WTC11 (cell line): Measurements from ENCODE around the gene PRKX. TPM values are rescaled to one million over a fixed set of nuclear protein-coding genes. Genes with fewer than 3 reads are reported as not detected.
"Not testable (repeated sequence)": the region's sequence is repeated elsewhere in the genome, so short reads cannot be mapped to it uniquely, and the experiment has no call there.

Experiments used
- ATAC-seq: fragments of 200-7000 bp; cut with Tn5 transposase; 2 replicates; pipeline ENCODE4 v1.10.0; 2021; ENCODE audit warnings: mild to moderate bottlenecking, moderate library complexity
- CTCF ChIA-PET: fragments of 300-600 bp; sonication (Branson Sonifier 250); formaldehyde crosslinking; loops from one replicate; lab custom pipeline; 2021; ENCODE audit warnings: antibody characterized with exemption; lab: Charles Lee
- POLR2A ChIA-PET: fragments of 350-600 bp; sonication (Branson Sonifier 250); formaldehyde crosslinking; loops from one replicate; lab custom pipeline; 2021; ENCODE audit warnings: antibody characterized with exemption; lab: Charles Lee
- DNase-seq: peaks from one replicate; pipeline ENCODE4 v3.0.0; 2021; ENCODE audit warnings: low spot score
- H3K27ac Mint-ChIP-seq: 2 replicates; pipeline ENCODE4 v1.8.0; 2021; ENCODE audit warnings: mixed read lengths
- H3K27me3 Mint-ChIP-seq: 2 replicates; pipeline ENCODE4 v1.8.0; 2021; ENCODE audit warnings: low read depth, mild to moderate bottlenecking, moderate library complexity, mixed read lengths
- H3K36me3 Mint-ChIP-seq: 2 replicates; pipeline ENCODE4 v1.8.0; 2021; ENCODE audit warnings: mixed read lengths
- H3K4me1 Mint-ChIP-seq: 2 replicates; pipeline ENCODE4 v1.8.0; 2022; ENCODE audit warnings: mixed read lengths
- H3K4me3 Mint-ChIP-seq: 2 replicates; pipeline ENCODE4 v1.8.0; 2021; ENCODE audit warnings: mild to moderate bottlenecking, moderate library complexity, mixed read lengths
- H3K9me3 Mint-ChIP-seq: 2 replicates; pipeline ENCODE4 v1.8.0; 2021; ENCODE audit warnings: mixed read lengths
- AR ChIP-seq: fragments of 250-450 bp; sonication (Bioruptor Pico); IDR thresholded peaks from 2 replicates; pipeline ENCODE4 v1.9.0; 2021; ENCODE audit warnings: mild to moderate bottlenecking
- ATF2 ChIP-seq: sonication (generic); formaldehyde crosslinking; IDR thresholded peaks from 2 replicates; pipeline ENCODE4 v1.8.1; 2022; ENCODE audit warnings: low read depth, missing genetic modification reagents, borderline replicate concordance
- ELF4 ChIP-seq: sonication (generic); formaldehyde crosslinking; IDR thresholded peaks from 2 replicates; pipeline ENCODE4 v1.8.1; 2022; ENCODE audit warnings: low read depth, mild to moderate bottlenecking, moderate library complexity, missing genetic modification reagents
- EMX1 ChIP-seq: fragments of 250-450 bp; sonication (Bioruptor Pico); IDR thresholded peaks from 2 replicates; pipeline ENCODE4 v1.8.0; 2021; ENCODE audit warnings: mild to moderate bottlenecking
- GABPB1 ChIP-seq: sonication (generic); formaldehyde crosslinking; IDR thresholded peaks from 2 replicates; pipeline ENCODE4 v1.8.1; 2023; ENCODE audit warnings: mild to moderate bottlenecking, missing genetic modification reagents
- HMGXB4 ChIP-seq: sonication (generic); formaldehyde crosslinking; IDR thresholded peaks from 2 replicates; pipeline ENCODE4 v1.8.1; 2023; ENCODE audit warnings: mild to moderate bottlenecking, moderate library complexity, missing genetic modification reagents
- JAZF1 ChIP-seq: fragments of 250-450 bp; sonication (Bioruptor Pico); IDR thresholded peaks from 2 replicates; pipeline ENCODE4 v1.9.0; 2021; ENCODE audit warnings: moderate library complexity, mild to moderate bottlenecking, inconsistent platforms
- MAX ChIP-seq: sonication (generic); formaldehyde crosslinking; IDR thresholded peaks from 2 replicates; pipeline ENCODE4 v1.8.0; 2022; ENCODE audit warnings: mild to moderate bottlenecking, missing genetic modification reagents
- NR1H2 ChIP-seq: sonication (generic); formaldehyde crosslinking; IDR thresholded peaks from 2 replicates; pipeline ENCODE4 v1.9.0; 2021; ENCODE audit warnings: mild to moderate bottlenecking, moderate library complexity, missing genetic modification reagents
- NR2C2 ChIP-seq: sonication (generic); formaldehyde crosslinking; IDR thresholded peaks from 2 replicates; pipeline ENCODE4 v1.8.0; 2022; ENCODE audit warnings: mild to moderate bottlenecking, missing genetic modification reagents
- NR3C1 ChIP-seq: sonication (generic); formaldehyde crosslinking; conservative IDR thresholded peaks from 2 replicates; pipeline ENCODE4 v1.8.1; 2023; ENCODE audit warnings: low read depth, mild to moderate bottlenecking, missing genetic modification reagents
- SMAD3 ChIP-seq: sonication (generic); formaldehyde crosslinking; IDR thresholded peaks from 2 replicates; pipeline ENCODE4 v1.8.0; 2022; ENCODE audit warnings: missing genetic modification reagents, mild to moderate bottlenecking, borderline replicate concordance
- TCF7 ChIP-seq: sonication (generic); formaldehyde crosslinking; IDR thresholded peaks from 2 replicates; pipeline ENCODE4 v1.8.0; 2022; ENCODE audit warnings: mild to moderate bottlenecking, low read depth, missing genetic modification reagents, moderate library complexity
- TP53 ChIP-seq: sonication (generic); formaldehyde crosslinking; IDR thresholded peaks from 2 replicates; pipeline ENCODE4 v1.8.1; 2023; ENCODE audit warnings: mild to moderate bottlenecking, missing genetic modification reagents
- USF2 ChIP-seq: sonication (generic); formaldehyde crosslinking; IDR thresholded peaks from 2 replicates; pipeline ENCODE4 v1.8.1; 2023; ENCODE audit warnings: mild to moderate bottlenecking, missing genetic modification reagents, moderate library complexity
- ZNF219 ChIP-seq: sonication (generic); formaldehyde crosslinking; IDR thresholded peaks from 2 replicates; pipeline ENCODE4 v1.8.0; 2023; ENCODE audit warnings: missing genetic modification reagents, mild to moderate bottlenecking, borderline replicate concordance
- ZNF396 ChIP-seq: fragments of 250-450 bp; sonication (Bioruptor Pico); IDR thresholded peaks from 2 replicates; pipeline ENCODE4 v1.8.0; 2021; ENCODE audit warnings: mild to moderate bottlenecking, moderate library complexity, borderline replicate concordance
- ZNF416 ChIP-seq: fragments of 250-450 bp; sonication (Bioruptor Pico); IDR thresholded peaks from 2 replicates; pipeline ENCODE4 v1.9.0; 2021; ENCODE audit warnings: mild to moderate bottlenecking, inconsistent platforms
- ZNF423 ChIP-seq: fragments of 250-450 bp; sonication (Bioruptor Pico); IDR thresholded peaks from 2 replicates; pipeline ENCODE4 v2.1.2; 2022; ENCODE audit warnings: mild to moderate bottlenecking, moderate library complexity
- total RNA-seq: library from RNA; stranded (reverse); gene quantifications from 3 replicates; pipeline ENCODE4 v1.2.3, GENCODE V29; 2021

The PRKX gene
- total RNA-seq, 1 experiment from 2014 or later, result 66.6 TPM

- ATAC-seq (no peak), DNase-seq (no peak)
- Mint-ChIP-seq H3K27ac (no peak overlapping the region), H3K4me1 (no peaks in the 10 kb centered on the region), H3K9me3 (no peaks in the 10 kb centered on the region), H3K4me3 (no peak overlapping the region), H3K36me3 (peaks cover 34% of the 10 kb centered on the region), H3K27me3 (no peaks in the 10 kb centered on the region)
- CTCF ChIA-PET, result no interaction called here
- POLR2A ChIA-PET, result no interaction called here
- TF ChIP-seq NR1H2 (CRISPR knock-in tag), result no peak
- TF ChIP-seq AR (CRISPR knock-in tag), result no peak
- TF ChIP-seq ZNF396 (CRISPR knock-in tag), result no peak
- no peak for TF ChIP-seq GABPB1 (CRISPR knock-in tag)
- TF ChIP-seq MAX (CRISPR knock-in tag), result no peak
- no peak for TF ChIP-seq ZNF219
- TF ChIP-seq ZNF416 (CRISPR knock-in tag), result no peak
- TF ChIP-seq EMX1, result no peak
- TF ChIP-seq TCF7 (CRISPR knock-in tag), result no peak
- no peak for TF ChIP-seq SMAD3
Measured at GRCh38 chrX:3621414-3621813, 92.0 kb downstream of the PRKX start.

- POLR2A ChIA-PET, H3K9me3 Mint-ChIP-seq, DNase-seq, H3K4me1 Mint-ChIP-seq, H3K27me3 Mint-ChIP-seq, CTCF ChIA-PET, ATAC-seq, H3K27ac Mint-ChIP-seq, H3K4me3 Mint-ChIP-seq: not testable (repeated sequence)
- H3K36me3 Mint-ChIP-seq, result peaks cover 32% of the 10 kb centered on the region
Measured at GRCh38 chrX:3611744-3612143, 101.7 kb downstream of the PRKX start.

GRCh38 chrX:3609810-3610209 lies 103.6 kb downstream of the PRKX start:
- Mint-ChIP-seq H3K4me1 (no peaks in the 10 kb centered on the region), H3K27ac (no peak overlapping the region), H3K36me3 (peaks cover 26% of the 10 kb centered on the region), H3K9me3 (no peaks in the 10 kb centered on the region), H3K4me3 (no peak overlapping the region), H3K27me3 (no peaks in the 10 kb centered on the region)
- ChIA-PET POLR2A (no interaction called here), CTCF (no interaction called here)
- DNase-seq (no peak), ATAC-seq (no peak)
- TF ChIP-seq NR2C2 (no peak), NR3C1 (CRISPR knock-in tag) (no peak), SMAD3 (no peak), USF2 (CRISPR knock-in tag) (no peak), ZNF416 (CRISPR knock-in tag) (no peak), ELF4 (CRISPR knock-in tag) (no peak), HMGXB4 (CRISPR knock-in tag) (no peak), TP53 (CRISPR knock-in tag) (no peak), JAZF1 (CRISPR knock-in tag) (no peak), ATF2 (CRISPR knock-in tag) (no peak), ZNF423 (CRISPR knock-in tag) (no peak)
